ENCODE data around the gene RFPL3.

The RFPL3 gene

DNA sequence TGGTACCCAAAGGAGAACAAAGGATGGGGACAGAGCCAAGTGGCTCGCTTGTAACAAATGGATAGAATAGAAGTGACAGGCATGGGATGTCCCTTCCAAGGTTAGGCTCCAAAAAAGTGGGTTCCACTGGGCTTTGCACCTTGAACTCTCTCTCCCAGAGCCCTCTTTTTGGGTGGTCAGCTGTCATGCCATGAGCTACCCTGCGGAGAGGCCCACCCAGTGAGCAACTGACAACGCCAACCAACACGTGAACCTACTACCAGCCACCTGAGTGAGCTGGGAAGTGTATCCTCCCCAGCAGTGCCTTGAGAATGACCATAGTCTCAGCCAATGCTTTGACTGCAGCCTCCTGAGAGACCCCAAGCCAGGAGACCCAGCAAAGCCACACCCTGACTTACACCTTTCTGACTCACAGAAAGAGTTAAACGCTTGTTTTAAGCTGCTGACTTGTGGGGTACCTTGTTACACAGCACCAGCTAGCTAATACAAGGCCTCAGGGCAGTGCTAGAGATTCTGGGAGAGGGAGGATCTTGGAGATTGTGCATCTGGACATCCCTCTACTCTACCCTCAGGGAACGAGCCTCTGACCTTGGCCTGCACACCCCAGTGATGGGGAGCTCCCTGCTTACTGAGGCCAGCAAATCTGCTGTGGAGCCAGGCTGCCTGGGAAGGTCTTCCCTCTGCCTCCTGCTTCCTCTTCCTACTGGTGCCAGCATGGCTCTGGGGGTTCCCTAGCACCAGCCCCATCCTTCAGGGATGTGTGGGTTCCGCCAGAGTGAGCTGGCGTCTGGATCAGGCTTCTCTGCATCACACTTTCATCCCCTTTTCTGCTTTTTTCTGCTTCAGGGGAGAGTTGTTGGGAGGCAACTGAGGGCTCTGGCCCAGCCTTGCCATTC is 29.1 kb upstream of the RFPL3 start:
- DNase-seq (ENCODE audit: low spot score) = no peak
- in situ Hi-C loops (cut with MboI; ENCODE audit: low pct_unique_long_range_greater_than_20kb, low sequenced_read_pairs, unreplicated experiment) = no loop called here
- TF ChIP-seq, protein P1, sequence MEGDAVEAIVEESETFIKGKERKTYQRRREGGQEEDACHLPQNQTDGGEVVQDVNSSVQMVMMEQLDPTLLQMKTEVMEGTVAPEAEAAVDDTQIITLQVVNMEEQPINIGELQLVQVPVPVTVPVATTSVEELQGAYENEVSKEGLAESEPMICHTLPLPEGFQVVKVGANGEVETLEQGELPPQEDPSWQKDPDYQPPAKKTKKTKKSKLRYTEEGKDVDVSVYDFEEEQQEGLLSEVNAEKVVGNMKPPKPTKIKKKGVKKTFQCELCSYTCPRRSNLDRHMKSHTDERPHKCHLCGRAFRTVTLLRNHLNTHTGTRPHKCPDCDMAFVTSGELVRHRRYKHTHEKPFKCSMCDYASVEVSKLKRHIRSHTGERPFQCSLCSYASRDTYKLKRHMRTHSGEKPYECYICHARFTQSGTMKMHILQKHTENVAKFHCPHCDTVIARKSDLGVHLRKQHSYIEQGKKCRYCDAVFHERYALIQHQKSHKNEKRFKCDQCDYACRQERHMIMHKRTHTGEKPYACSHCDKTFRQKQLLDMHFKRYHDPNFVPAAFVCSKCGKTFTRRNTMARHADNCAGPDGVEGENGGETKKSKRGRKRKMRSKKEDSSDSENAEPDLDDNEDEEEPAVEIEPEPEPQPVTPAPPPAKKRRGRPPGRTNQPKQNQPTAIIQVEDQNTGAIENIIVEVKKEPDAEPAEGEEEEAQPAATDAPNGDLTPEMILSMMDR (IDR thresholded peaks at IDR 0.05; ENCODE audit: extremely low read depth, insufficient read depth, missing control alignments) = no peak

- DNase-seq (ENCODE audit: low spot score) = no peak
- in situ Hi-C loops (cut with MboI; ENCODE audit: low pct_unique_long_range_greater_than_20kb, low sequenced_read_pairs, unreplicated experiment) = no loop called here
- TF ChIP-seq, protein P1 (IDR thresholded peaks at IDR 0.05; ENCODE audit: extremely low read depth, insufficient read depth, missing control alignments) = no peak
These were observed 28.4 kb upstream of the RFPL3 start for GRCh38 chr22:32329202-32329645.

GRCh38 chr22:32331236-32331917 is 26.3 kb upstream of the RFPL3 start:
- in situ Hi-C loops (cut with MboI; ENCODE audit: low pct_unique_long_range_greater_than_20kb, low sequenced_read_pairs, unreplicated experiment) = no loop called here
- no peak for DNase-seq (ENCODE audit: low spot score)
- TF ChIP-seq, protein P1 (IDR thresholded peaks at IDR 0.05; ENCODE audit: extremely low read depth, insufficient read depth, missing control alignments) = no peak

- in situ Hi-C loops (cut with MboI; ENCODE audit: low pct_unique_long_range_greater_than_20kb, low sequenced_read_pairs, unreplicated experiment) = no loop called here
- TF ChIP-seq, protein P1 (IDR thresholded peaks at IDR 0.05; ENCODE audit: extremely low read depth, insufficient read depth, missing control alignments) = no peak
- no peak for DNase-seq (ENCODE audit: low spot score)
These were observed 25.5 kb upstream of the RFPL3 start for GRCh38 chr22:32331918-32332725.

- DNase-seq (ENCODE audit: low spot score) = no peak
- in situ Hi-C loops (cut with MboI; ENCODE audit: low pct_unique_long_range_greater_than_20kb, low sequenced_read_pairs, unreplicated experiment) = no loop called here
- TF ChIP-seq, protein P1 (IDR thresholded peaks at IDR 0.05; ENCODE audit: extremely low read depth, insufficient read depth, missing control alignments) = no peak
These were observed 24.4 kb upstream of the RFPL3 start for GRCh38 chr22:32333141-32333768.

Measured in GM13977 (cell line).